CD4-positive, CD25-positive, alpha-beta regulatory T cell (primary cell): ENCODE results near the gene TMEM40. TPM values are rescaled to one million over a fixed set of nuclear protein-coding genes. Genes with fewer than 3 reads are reported as not detected.

ENCODE experiments used
- ATAC-seq, 2 donors: fragments of 150-1000 bp; cut with Tn5 transposase; one replicate each; pipeline ENCODE4 v1.10.0; 2021; ENCODE audit warnings: low read depth in 2 of 2, moderate number of reproducible peaks in 2 of 2, moderate library complexity in 1 of 2
- DNase-seq, 3 donors: peaks; one replicate each; pipeline versions ENCODE4 v3.0.0 to v3.0.0-alpha.2; 2012 to 2022; ENCODE audit warnings: mixed read lengths in 1 of 3
- H3K27ac ChIP-seq: one replicate; pipeline ENCODE4 v1.7.0; 2013; ENCODE audit warnings: mild to moderate bottlenecking, low read length; ENCODE audit not compliant: insufficient read depth, poor library complexity, severe bottlenecking
- H3K27me3 ChIP-seq: one replicate; pipeline ENCODE4 v1.7.0; 2013; ENCODE audit warnings: low read length; ENCODE audit not compliant: control insufficient read depth, insufficient read depth
- H3K36me3 ChIP-seq: one replicate; pipeline ENCODE4 v1.7.0; 2013; ENCODE audit warnings: mild to moderate bottlenecking, low read length, moderate library complexity; ENCODE audit not compliant: control insufficient read depth, insufficient read depth
- H3K4me1 ChIP-seq: 2 replicates; pipeline ENCODE4 v1.7.0; 2013; ENCODE audit warnings: mild to moderate bottlenecking, low read length; ENCODE audit not compliant: insufficient read depth, control insufficient read depth, poor library complexity, severe bottlenecking
- H3K4me3 ChIP-seq: one replicate; pipeline ENCODE4 v1.7.0; 2013; ENCODE audit warnings: low read depth, mild to moderate bottlenecking, low read length, moderate library complexity
- H3K9me3 ChIP-seq, 2 experiments: 1 replicate in 1 of 2; 2 replicates in 1 of 2; pipeline ENCODE4 v1.7.0; 2013; ENCODE audit warnings: low read length in 2 of 2, mild to moderate bottlenecking in 1 of 2, moderate library complexity in 1 of 2; ENCODE audit not compliant: control insufficient read depth in 2 of 2
- H3K27ac Mint-ChIP-seq, 3 donors: one replicate each; pipeline ENCODE4 v1.8.0; 2020 to 2022; ENCODE audit warnings: mild to moderate bottlenecking in 3 of 3, mixed read lengths in 3 of 3, moderate library complexity in 2 of 3
- H3K27me3 Mint-ChIP-seq: one replicate; pipeline ENCODE4 v1.8.0; 2022; ENCODE audit warnings: mild to moderate bottlenecking, mixed read lengths
- H3K36me3 Mint-ChIP-seq: one replicate; pipeline ENCODE4 v1.8.0; 2020; ENCODE audit warnings: mixed read lengths
- H3K4me1 Mint-ChIP-seq, 4 donors: one replicate each; pipeline ENCODE4 v1.8.0; 2020 to 2022; ENCODE audit warnings: mixed read lengths in 4 of 4, mild to moderate bottlenecking in 1 of 4
- H3K4me3 Mint-ChIP-seq, 4 donors: one replicate each; pipeline ENCODE4 v1.8.0; 2020 to 2022; ENCODE audit warnings: mild to moderate bottlenecking in 4 of 4, mixed read lengths in 4 of 4, moderate library complexity in 3 of 4
- H3K9me3 Mint-ChIP-seq, 7 donors: one replicate each; pipeline ENCODE4 v1.8.0; 2020 to 2022; ENCODE audit warnings: mixed read lengths in 7 of 7, mild to moderate bottlenecking in 3 of 7, moderate library complexity in 2 of 7
- polyA plus RNA-seq, 4 donors: library from polyadenylated mRNA; unstranded; fragments of 300-500 nt; fragmentation: Illumina TruSeq; gene quantifications; one replicate each; pipeline ENCODE4 v1.2.3, GENCODE V29; 2021
- total RNA-seq: library from RNA; stranded (reverse); gene quantifications from one replicate; pipeline ENCODE4 v1.2.3, GENCODE V29; 2022

Gene TMEM40
- total and polyA plus RNA-seq, 5 donors from 2014 or later = 4.4 TPM; not detected in 4

GRCh38 chr3:12759693-12760565, 870 bp upstream of the TMEM40 start:
- Mint-ChIP-seq H3K27ac (peak overlapping the region in 1 of 3 donors; percentile 82), H3K27me3 (peaks cover 9% of the 10 kb centered on the region), H3K9me3 (peaks cover 0 to 2% (median 0%) of the 10 kb centered on the region in 7 donors), H3K4me1 (peaks cover 0 to 4% (median 1%) of the 10 kb centered on the region in 4 donors), H3K4me3 (no peak overlapping the region), H3K36me3 (no peaks in the 10 kb centered on the region)
- no peaks in the 10 kb centered on the region for H3K9me3 ChIP-seq
- no peaks in the 10 kb centered on the region for H3K4me1 ChIP-seq
- H3K27ac ChIP-seq = no peak overlapping the region
- H3K4me3 ChIP-seq = no peak overlapping the region
- no peaks in the 10 kb centered on the region for H3K27me3 ChIP-seq
- no peak for ATAC-seq
- H3K36me3 ChIP-seq = no peaks in the 10 kb centered on the region
- no peak for DNase-seq

GRCh38 chr3:12758025-12758781, 856 bp downstream of the TMEM40 start:
- Histone ChIP-seq H3K4me3 (no peak overlapping the region), H3K4me1 (no peaks in the 10 kb centered on the region), H3K27ac (no peak overlapping the region), H3K27me3 (no peaks in the 10 kb centered on the region), H3K36me3 (no peaks in the 10 kb centered on the region), H3K9me3 (no peaks in the 10 kb centered on the region)
- H3K9me3 Mint-ChIP-seq = peaks cover 0 to 2% (median 0%) of the 10 kb centered on the region in 7 donors
- DNase-seq = no peak
- H3K27me3 Mint-ChIP-seq = peaks cover 6% of the 10 kb centered on the region
- H3K4me3 Mint-ChIP-seq = no peak overlapping the region
- peaks cover 0 to 4% (median 1%) of the 10 kb centered on the region in 4 donors for H3K4me1 Mint-ChIP-seq
- H3K36me3 Mint-ChIP-seq = no peaks in the 10 kb centered on the region
- H3K27ac Mint-ChIP-seq = no peak overlapping the region
- no peak for ATAC-seq

DNA sequence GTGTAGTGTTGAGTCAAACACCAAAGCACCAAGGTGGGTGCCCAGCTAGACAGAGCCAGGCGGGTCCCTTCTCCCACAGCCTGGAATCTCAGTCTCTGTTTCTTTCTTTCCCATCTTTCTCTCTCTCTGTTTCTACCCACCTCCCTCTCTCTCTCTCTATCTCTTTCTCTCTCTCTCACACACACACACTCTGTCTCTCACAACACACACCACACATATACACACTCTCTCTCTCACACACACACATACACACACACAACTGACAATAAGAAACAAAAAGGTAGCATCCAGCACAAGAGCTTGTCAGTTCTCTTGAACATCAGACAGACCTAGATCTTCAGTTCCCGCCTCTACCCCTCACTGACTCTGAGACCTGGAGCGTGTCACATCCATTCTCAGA, 2.4 kb downstream of the TMEM40 start:
- no peak overlapping the region for H3K4me3 ChIP-seq
- ATAC-seq (no peak), DNase-seq (no peak)
- no peak overlapping the region for H3K27ac ChIP-seq
- peaks cover 6% of the 10 kb centered on the region for H3K27me3 Mint-ChIP-seq
- H3K9me3 Mint-ChIP-seq = peaks cover 0 to 2% (median 0%) of the 10 kb centered on the region in 7 donors
- no peak overlapping the region for H3K27ac Mint-ChIP-seq
- H3K36me3 ChIP-seq = no peaks in the 10 kb centered on the region
- H3K4me3 Mint-ChIP-seq = no peak overlapping the region
- H3K36me3 Mint-ChIP-seq = no peaks in the 10 kb centered on the region
- no peaks in the 10 kb centered on the region for H3K9me3 ChIP-seq
- no peaks in the 10 kb centered on the region for H3K4me1 ChIP-seq
- no peaks in the 10 kb centered on the region for H3K27me3 ChIP-seq
- peaks cover 0 to 4% (median 1%) of the 10 kb centered on the region in 4 donors for H3K4me1 Mint-ChIP-seq

GRCh38 chr3:12756175-12756574, 2.9 kb downstream of the TMEM40 start:
- peaks cover 0 to 4% (median 1%) of the 10 kb centered on the region in 4 donors for H3K4me1 Mint-ChIP-seq
- peaks cover 0 to 2% (median 0%) of the 10 kb centered on the region in 7 donors for H3K9me3 Mint-ChIP-seq
- Histone ChIP-seq H3K36me3 (no peaks in the 10 kb centered on the region), H3K4me3 (no peak overlapping the region), H3K27me3 (no peaks in the 10 kb centered on the region), H3K4me1 (no peaks in the 10 kb centered on the region), H3K9me3 (no peaks in the 10 kb centered on the region), H3K27ac (no peak overlapping the region)
- DNase-seq (no peak), ATAC-seq (no peak)
- H3K36me3 Mint-ChIP-seq = no peaks in the 10 kb centered on the region
- H3K27ac Mint-ChIP-seq = no peak overlapping the region
- H3K27me3 Mint-ChIP-seq = peaks cover 6% of the 10 kb centered on the region
- no peak overlapping the region for H3K4me3 Mint-ChIP-seq

DNA sequence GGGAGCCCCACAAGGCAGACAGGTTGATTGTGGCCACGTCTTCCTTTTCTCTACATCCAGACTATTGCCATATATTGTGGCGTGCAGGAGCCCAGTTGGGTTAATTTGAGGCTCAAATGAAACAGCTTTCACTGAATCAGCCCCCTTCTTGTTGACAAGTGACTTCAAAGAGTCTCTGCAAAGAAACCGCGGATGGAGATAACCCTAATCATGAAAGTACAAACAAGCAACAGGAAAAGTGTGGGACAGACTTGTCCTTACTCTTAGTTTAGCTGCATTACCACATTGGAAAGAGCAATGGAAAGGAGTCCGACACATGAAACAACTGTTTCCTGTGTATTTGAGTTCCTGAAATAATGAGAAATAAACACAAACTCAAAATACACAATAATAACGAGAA, 3.3 kb downstream of the TMEM40 start:
- no peaks in the 10 kb centered on the region for H3K9me3 ChIP-seq
- H3K36me3 Mint-ChIP-seq = no peaks in the 10 kb centered on the region
- no peaks in the 10 kb centered on the region for H3K36me3 ChIP-seq
- ATAC-seq = no peak
- peaks cover 0 to 2% (median 0%) of the 10 kb centered on the region in 7 donors for H3K9me3 Mint-ChIP-seq
- peaks cover 6% of the 10 kb centered on the region for H3K27me3 Mint-ChIP-seq
- no peak overlapping the region for H3K4me3 ChIP-seq
- H3K4me1 ChIP-seq = no peaks in the 10 kb centered on the region
- no peak for DNase-seq
- peaks cover 0 to 4% (median 1%) of the 10 kb centered on the region in 4 donors for H3K4me1 Mint-ChIP-seq
- H3K27ac Mint-ChIP-seq = no peak overlapping the region
- H3K27me3 ChIP-seq = no peaks in the 10 kb centered on the region
- H3K4me3 Mint-ChIP-seq = peak overlapping the region in 1 of 4 donors; percentile 7
- H3K27ac ChIP-seq = no peak overlapping the region

- peaks cover 11% of the 10 kb centered on the region for H3K27me3 Mint-ChIP-seq
- H3K27ac Mint-ChIP-seq = no peak overlapping the region
- H3K4me1 Mint-ChIP-seq = peaks cover 0 to 4% (median 1%) of the 10 kb centered on the region in 4 donors
Measured at GRCh38 chr3:12754313-12754712, 4.7 kb downstream of the TMEM40 start.

GRCh38 chr3:12753275-12754028, 5.6 kb downstream of the TMEM40 start:
- peaks cover 0 to 4% (median 1%) of the 10 kb centered on the region in 4 donors for H3K4me1 Mint-ChIP-seq
- H3K36me3 ChIP-seq = no peaks in the 10 kb centered on the region
- DNase-seq (no peak), ATAC-seq (no peak)
- H3K36me3 Mint-ChIP-seq = no peaks in the 10 kb centered on the region
- H3K27ac Mint-ChIP-seq = no peak overlapping the region
- no peak overlapping the region for H3K4me3 Mint-ChIP-seq
- H3K27ac ChIP-seq = no peak overlapping the region
- peaks cover 15% of the 10 kb centered on the region for H3K27me3 Mint-ChIP-seq
- H3K27me3 ChIP-seq = no peaks in the 10 kb centered on the region
- H3K4me1 ChIP-seq = no peaks in the 10 kb centered on the region
- no peak overlapping the region for H3K4me3 ChIP-seq
- H3K9me3 ChIP-seq = no peaks in the 10 kb centered on the region
- peaks cover 0 to 2% (median 0%) of the 10 kb centered on the region in 7 donors for H3K9me3 Mint-ChIP-seq

More at GRCh38 chr3:12754313-12754712, 4.7 kb downstream of the TMEM40 start:
- H3K4me3 Mint-ChIP-seq = no peak overlapping the region
- no peaks in the 10 kb centered on the region for H3K36me3 Mint-ChIP-seq
- Histone ChIP-seq H3K9me3 (no peaks in the 10 kb centered on the region), H3K4me1 (no peaks in the 10 kb centered on the region), H3K27me3 (no peaks in the 10 kb centered on the region), H3K27ac (no peak overlapping the region), H3K4me3 (no peak overlapping the region), H3K36me3 (no peaks in the 10 kb centered on the region)
- peaks cover 0 to 2% (median 0%) of the 10 kb centered on the region in 7 donors for H3K9me3 Mint-ChIP-seq
- DNase-seq (no peak), ATAC-seq (no peak)
